Measurements from ENCODE around the gene MMADHC.

The MMADHC gene

DNA sequence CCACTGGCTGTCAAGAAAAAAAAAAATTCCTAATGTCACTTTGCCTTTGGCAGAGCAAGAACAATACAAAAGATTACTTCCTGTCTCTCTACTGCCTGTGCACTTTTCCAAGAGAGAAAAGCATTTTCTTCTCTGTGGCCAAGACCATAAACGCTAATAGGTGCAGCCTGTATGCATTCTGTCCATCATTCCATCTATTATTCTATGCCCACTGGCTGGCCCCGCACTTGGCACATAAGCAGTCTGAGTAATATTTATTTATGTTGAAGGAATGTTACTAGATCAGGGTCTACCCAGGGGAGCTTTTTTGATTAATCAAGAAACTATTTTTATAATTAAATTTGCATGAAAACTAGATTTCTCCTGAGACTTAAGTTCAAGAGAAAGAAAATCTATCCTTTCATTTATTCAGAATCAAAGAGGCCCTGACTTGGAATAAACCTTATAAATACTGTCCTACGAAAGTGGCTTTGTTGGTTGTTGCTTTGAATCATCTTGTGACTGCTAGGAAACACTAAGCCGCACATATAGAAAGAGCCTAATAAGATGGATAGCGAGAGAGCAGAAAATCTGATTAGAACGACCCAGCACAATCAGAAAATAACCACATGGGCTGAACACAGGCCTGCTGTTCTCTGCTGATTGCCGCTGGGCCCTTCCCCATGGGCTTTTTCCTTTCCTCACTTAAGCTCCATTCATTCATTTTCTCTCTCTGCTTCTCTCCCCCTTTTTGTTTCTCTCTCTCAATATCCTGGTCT lies 59.4 kb downstream of the MMADHC start:
- H3K27me3 ChIP-seq (ENCODE audit: control insufficient read depth, insufficient read depth, low read length) = no peaks in the 10 kb centered on the region
- no peak overlapping the region for H3K4me3 ChIP-seq (ENCODE audit: low read length)
- DNase-seq (ENCODE audit: low read depth, low spot score) = no peak
- H3K9me3 ChIP-seq (ENCODE audit: control insufficient read depth, insufficient read depth, low read length) = no peaks in the 10 kb centered on the region
- H3K4me1 ChIP-seq (ENCODE audit: control insufficient read depth, insufficient read depth, low read length) = no peaks in the 10 kb centered on the region
- no peak overlapping the region for H3K27ac ChIP-seq (ENCODE audit: low read length)
- no CpG with 5 or more reads among the region's 7 CpGs for WGBS (ENCODE audit: insufficient coverage, insufficient read length)
- no peaks in the 10 kb centered on the region for H3K36me3 ChIP-seq (ENCODE audit: control insufficient read depth, insufficient read depth, low read length)

DNA sequence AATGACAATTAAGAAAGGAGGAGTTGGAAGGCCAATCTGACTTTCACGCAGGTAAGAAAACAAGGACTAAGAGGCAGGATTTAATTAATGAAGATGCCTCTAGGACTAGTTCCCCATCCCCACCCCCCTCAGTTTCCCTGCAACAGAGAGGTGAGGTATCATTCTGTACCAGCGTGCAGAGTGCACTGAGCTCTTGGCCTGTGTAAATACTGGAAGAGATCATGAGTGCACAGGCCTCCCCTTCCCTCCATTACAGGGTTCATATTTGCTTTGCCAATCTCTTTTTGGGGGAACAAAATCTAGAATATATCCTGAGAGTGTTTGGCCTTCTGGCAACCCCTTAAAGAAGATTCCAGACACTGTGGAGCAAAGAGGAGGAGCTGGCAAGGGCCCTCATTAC lies 60.9 kb downstream of the MMADHC start:
- Histone ChIP-seq H3K36me3 (ENCODE audit: control insufficient read depth, insufficient read depth, low read length) (no peaks in the 10 kb centered on the region), H3K27me3 (ENCODE audit: control insufficient read depth, insufficient read depth, low read length) (no peaks in the 10 kb centered on the region), H3K27ac (ENCODE audit: low read length) (no peak overlapping the region), H3K4me1 (ENCODE audit: control insufficient read depth, insufficient read depth, low read length) (no peaks in the 10 kb centered on the region), H3K9me3 (ENCODE audit: control insufficient read depth, insufficient read depth, low read length) (no peaks in the 10 kb centered on the region), H3K4me3 (ENCODE audit: low read length) (no peak overlapping the region)
- WGBS (ENCODE audit: insufficient coverage, insufficient read length) = no CpG with 5 or more reads among the region's 2 CpGs
- DNase-seq (ENCODE audit: low read depth, low spot score) = no peak

GRCh38 chr2:149525323-149525722 lies 62.3 kb downstream of the MMADHC start:
- H3K27me3 ChIP-seq (ENCODE audit: control insufficient read depth, insufficient read depth, low read length) = no peaks in the 10 kb centered on the region
- H3K36me3 ChIP-seq (ENCODE audit: control insufficient read depth, insufficient read depth, low read length) = no peaks in the 10 kb centered on the region
- no peaks in the 10 kb centered on the region for H3K9me3 ChIP-seq (ENCODE audit: control insufficient read depth, insufficient read depth, low read length)
- WGBS (ENCODE audit: insufficient coverage, insufficient read length) = no CpG with 5 or more reads among the region's 9 CpGs
- H3K4me1 ChIP-seq (ENCODE audit: control insufficient read depth, insufficient read depth, low read length) = no peaks in the 10 kb centered on the region
- no peak overlapping the region for H3K4me3 ChIP-seq (ENCODE audit: low read length)
- no peak for DNase-seq (ENCODE audit: low read depth, low spot score)
- H3K27ac ChIP-seq (ENCODE audit: low read length) = no peak overlapping the region
